MG63 (cell line): ENCODE measurements around the gene CNDP2. TPM values are rescaled to one million over a fixed set of nuclear protein-coding genes. Genes with fewer than 3 reads are reported as not detected.
"Not testable (repeated sequence)": the region's sequence is repeated elsewhere in the genome, so short reads cannot be mapped to it uniquely, and the experiment has no call there.

Source experiments
- DNase-seq: peaks from one replicate; pipeline ENCODE4 v3.0.0-alpha.2; 2020
- H3K27me3 ChIP-seq: fragments of 250-450 bp; sonication (Bioruptor Pico); 2 replicates; pipeline ENCODE4 v1.5.1; 2020; ENCODE audit warnings: mild to moderate bottlenecking, moderate library complexity
- H3K36me3 ChIP-seq: fragments of 250-450 bp; sonication (Bioruptor Pico); 2 replicates; pipeline ENCODE4 v1.5.1; 2020; ENCODE audit warnings: mild to moderate bottlenecking, moderate library complexity
- H3K4me3 ChIP-seq: fragments of 250-450 bp; sonication (Bioruptor Pico); 2 replicates; pipeline ENCODE4 v1.5.1; 2020; ENCODE audit warnings: mild to moderate bottlenecking, moderate library complexity
- H3K9me3 ChIP-seq: fragments of 250-450 bp; sonication (Bioruptor Pico); 2 replicates; pipeline ENCODE4 v1.5.1; 2020; ENCODE audit warnings: mild to moderate bottlenecking, moderate library complexity
- total RNA-seq: library from RNA; depleted of rRNA; stranded (reverse); fragments of >200 nt; shearing (Covaris generic); gene quantifications from 2 replicates; pipeline ENCODE4 v1.2.3, GENCODE V29; 2014; ENCODE audit warnings: low replicate concordance

CNDP2 gene
- total RNA-seq, 1 experiment from 2014 or later = 38.8 TPM

DNA sequence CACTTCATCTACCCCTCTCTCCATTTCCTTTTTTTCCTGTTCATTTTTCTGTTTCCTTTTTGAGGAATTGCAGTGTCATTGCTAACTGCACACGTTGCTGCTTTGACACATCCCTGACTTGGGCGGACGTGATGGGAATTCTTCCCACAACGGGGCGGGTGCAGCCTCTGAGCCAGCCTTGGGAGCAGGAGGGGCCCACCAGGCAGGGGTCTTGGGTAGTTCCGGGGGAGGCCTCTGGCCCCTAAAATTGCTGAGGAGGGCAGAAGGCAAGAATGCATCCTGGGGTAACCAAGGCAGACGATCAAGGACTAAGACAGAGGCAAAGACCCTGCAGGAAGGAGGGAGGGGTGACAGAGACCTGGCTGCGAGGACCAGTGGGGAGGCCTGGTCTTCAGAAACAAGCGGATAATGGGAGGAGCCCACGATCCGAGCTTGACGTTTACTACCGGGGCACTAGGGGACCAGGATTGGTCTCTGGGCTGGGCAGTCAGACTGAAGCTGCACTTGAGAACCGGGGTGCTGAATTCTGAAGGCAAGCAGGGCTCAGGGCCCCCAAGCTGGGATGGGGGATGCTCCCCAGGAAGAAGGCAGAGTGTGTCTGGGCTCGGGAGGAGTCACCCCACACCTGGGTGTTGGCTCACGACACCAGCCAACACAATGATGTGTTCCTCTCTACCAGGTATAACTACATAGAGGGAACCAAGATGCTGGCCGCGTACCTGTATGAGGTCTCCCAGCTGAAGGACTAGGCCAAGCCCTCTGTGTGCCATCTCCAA lies 23.3 kb downstream of the CNDP2 start:
- H3K27me3 ChIP-seq = no peaks in the 10 kb centered on the region
- no peak overlapping the region for H3K4me3 ChIP-seq
- H3K9me3 ChIP-seq = no peaks in the 10 kb centered on the region
- DNase-seq = no peak
- peaks cover 12% of the 10 kb centered on the region for H3K36me3 ChIP-seq

DNA sequence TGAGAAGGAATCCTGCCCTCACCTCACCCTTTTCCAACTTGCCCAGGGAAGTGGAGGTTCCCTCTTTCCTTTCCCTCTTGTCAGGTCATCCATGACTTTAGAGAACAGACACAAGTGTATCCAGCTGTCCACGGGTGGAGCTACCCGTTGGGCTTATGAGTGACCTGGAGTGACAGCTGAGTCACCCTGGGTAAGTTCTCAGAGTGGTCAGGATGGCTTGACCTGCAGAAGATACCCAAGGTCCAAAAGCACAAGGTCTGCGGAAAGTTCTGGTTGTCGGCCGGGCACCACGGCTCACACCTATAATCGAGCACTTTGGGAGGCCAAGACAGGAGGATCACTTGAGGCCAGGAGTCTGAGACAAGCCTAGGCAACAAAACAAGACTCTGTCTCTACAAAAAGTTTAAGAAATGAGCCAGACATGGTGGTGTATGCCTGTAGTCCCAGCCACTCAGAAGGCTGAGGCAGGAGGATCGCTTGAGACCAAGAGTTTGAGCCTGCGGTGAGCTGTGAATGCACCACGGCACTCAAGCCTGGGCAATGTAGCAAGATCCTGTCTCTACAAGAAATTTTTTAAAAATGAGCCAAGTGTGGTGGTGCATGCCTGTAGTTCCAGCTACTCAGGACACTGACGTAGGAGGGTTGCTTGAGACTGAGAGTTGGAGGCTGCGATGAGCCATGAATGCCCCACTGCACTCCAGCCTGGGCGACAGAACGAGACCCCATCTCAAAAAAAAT lies 24.1 kb downstream of the CNDP2 start:
- no peak overlapping the region for H3K4me3 ChIP-seq
- no peaks in the 10 kb centered on the region for H3K27me3 ChIP-seq
- no peak for DNase-seq
- no peaks in the 10 kb centered on the region for H3K9me3 ChIP-seq
- peaks cover 12% of the 10 kb centered on the region for H3K36me3 ChIP-seq

DNA sequence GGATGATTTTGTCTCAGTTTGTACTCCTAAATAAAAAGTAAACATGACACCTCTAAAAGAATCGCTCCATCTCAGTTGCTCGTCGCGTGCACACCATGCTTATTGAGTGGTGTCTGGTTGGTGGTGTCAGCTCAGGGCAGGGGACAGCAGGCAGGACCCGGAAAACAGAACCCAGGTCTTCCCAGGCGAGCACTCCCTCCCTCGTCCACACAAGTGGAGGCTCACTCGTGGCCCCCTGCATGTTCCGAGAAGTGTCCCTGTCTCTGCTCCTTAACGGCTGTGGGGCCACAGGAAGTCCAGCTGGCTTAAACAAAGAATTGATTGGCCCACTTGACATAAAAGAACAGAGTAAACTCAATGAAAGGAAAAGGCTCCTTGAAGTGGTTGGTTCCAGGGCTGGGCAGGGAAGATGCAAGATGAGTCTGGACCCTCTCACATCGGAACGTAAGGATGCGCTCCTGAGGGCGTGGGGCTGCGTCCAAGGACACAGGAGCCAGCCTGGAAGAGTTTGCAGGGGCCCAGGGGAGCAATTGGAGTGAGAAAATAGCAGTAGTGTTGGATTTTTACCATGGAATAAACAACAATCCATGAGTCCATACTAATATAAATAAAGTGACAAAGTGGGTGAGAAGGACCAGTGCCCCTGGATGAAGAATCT lies 25.0 kb downstream of the CNDP2 start:
- H3K9me3 ChIP-seq = no peaks in the 10 kb centered on the region
- DNase-seq = no peak
- no peaks in the 10 kb centered on the region for H3K27me3 ChIP-seq
- peaks cover 12% of the 10 kb centered on the region for H3K36me3 ChIP-seq
- H3K4me3 ChIP-seq = no peak overlapping the region

DNA sequence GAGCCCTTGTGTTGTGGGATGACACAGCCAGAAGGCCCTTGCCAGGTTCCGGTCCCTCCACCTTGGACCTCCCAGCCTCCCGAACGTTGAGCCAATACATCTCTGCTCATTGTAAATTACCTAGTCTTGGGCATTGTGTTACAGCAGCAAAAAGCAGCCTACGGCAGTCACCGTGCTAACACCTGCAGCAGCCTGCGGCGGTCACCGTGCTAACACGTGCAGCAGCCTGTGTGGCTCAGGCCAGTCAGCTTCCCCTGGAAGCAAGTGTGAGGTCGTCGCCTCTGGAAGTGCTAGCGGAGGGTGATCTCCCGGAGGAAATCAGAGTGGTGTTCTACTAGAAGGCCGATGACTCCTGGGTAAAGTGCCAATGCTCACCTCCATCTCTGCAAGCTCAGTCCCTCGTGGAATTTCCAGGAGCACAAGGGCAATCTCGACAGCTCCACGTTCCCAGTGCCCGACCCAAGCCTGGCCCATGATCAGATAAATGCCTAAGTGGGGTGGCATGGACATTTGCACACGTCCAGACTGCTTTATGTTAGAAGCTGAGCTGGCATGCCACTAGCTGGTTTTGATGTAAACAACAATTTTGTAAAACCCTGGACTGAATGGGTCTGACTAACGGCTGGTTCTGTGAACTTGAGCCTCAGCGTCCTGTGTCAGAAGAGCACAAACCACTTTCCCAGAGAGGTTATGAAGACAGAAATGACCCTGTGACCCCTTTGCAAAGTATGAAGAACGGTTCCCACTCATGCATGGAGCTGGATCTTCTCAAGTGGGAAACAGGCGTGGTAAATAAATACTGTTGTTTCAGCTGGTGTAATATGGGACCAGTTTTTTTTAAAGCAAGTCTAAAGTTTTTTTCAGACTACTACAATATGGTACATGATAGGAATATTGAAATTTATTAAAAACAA lies 26.7 kb downstream of the CNDP2 start:
- DNase-seq = no peak
- no peaks in the 10 kb centered on the region for H3K27me3 ChIP-seq
- no peaks in the 10 kb centered on the region for H3K9me3 ChIP-seq
- H3K36me3 ChIP-seq = peaks cover 12% of the 10 kb centered on the region
- H3K4me3 ChIP-seq = no peak overlapping the region

DNA sequence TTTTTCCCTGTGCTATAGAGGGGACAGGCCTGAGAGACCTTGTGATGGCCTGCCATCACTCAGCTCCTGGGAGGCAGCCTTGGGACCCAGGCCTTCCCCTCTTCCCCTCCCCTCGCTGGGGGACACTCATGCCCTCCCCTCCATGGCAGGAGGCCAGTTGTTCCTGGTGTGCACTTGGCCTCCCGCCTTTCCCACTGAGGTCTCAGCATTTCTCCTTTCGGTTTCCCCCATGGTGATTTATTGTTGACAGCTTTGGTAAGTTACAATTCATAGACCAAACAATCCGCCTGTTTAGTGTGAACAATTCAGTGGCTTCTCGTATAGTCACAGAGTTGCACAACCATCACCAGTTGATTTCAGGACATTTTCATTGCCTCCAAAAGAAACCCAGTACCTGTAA lies 27.9 kb downstream of the CNDP2 start:
- DNase-seq = no peak
- Histone ChIP-seq H3K9me3 (no peaks in the 10 kb centered on the region), H3K4me3 (no peak overlapping the region)

DNA sequence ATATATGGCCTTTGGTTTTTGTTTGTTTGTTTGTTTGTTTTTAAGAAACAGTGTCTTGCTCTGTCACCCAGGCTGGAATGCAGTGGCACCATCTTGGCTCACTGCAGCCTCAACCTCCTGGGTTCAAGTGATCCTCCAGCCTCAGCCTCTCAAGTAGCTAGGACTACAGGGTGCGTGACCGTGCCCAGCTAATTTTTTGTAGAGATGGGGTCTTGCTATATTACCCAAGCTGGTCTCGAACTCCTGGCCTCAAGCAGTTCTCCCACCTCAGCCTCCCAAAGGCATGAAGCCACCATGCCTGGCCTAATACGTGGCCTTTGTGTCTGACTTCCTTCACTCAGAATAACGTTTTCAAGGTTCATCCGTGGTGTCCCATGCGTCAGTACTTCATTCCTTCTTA lies 28.8 kb downstream of the CNDP2 start:
- H3K36me3 ChIP-seq, H3K9me3 ChIP-seq, DNase-seq, H3K4me3 ChIP-seq, H3K27me3 ChIP-seq: not testable (repeated sequence)

More for the DNA sequence above, 27.9 kb downstream of the CNDP2 start:
- H3K36me3 ChIP-seq = peaks cover 11% of the 10 kb centered on the region
- no peaks in the 10 kb centered on the region for H3K27me3 ChIP-seq

DNA sequence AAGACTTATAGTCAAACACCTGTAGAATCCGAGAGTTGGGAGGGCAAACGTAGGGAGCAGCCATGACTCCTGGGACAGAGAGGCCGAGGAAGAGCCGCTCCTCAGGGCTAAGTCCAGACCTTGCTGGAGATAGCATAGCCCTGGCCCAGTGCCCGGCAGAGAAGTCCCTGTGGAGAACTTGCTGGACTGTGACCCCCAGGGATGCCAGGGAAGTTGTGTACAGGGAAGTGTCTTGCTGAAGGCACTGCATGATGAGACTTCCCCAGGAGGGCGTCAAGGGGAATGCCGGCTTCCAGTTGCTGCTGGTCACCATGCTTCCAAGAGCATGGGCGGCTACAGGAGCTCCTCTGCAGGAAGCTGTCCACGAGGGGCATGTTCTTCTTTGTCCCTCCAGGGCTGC lies 29.6 kb downstream of the CNDP2 start:
- Histone ChIP-seq H3K4me3 (no peak overlapping the region), H3K36me3 (no peaks in the 10 kb centered on the region), H3K27me3 (no peaks in the 10 kb centered on the region), H3K9me3 (no peaks in the 10 kb centered on the region)
- DNase-seq = no peak

DNA sequence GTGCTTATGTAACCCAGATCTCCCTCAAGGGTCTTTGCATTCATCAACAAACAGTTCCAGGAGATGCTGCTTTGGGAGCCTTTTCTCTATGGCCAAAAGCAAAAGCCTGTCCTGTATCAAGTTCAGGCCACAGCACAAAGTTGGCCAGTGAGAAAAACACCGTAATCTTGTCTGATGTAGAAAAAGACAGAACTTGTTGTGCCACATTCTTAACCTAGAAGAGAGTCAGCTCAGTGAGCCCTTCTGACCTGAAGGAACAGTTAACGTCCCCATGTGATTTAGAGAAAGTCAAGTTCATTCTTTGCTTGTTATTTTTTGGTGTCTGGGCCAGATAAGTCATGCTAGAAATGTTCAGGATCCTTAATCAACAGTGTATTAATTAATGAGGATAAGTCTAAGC lies 30.3 kb downstream of the CNDP2 start:
- H3K4me3 ChIP-seq = no peak overlapping the region
- no peak for DNase-seq
- no peaks in the 10 kb centered on the region for H3K36me3 ChIP-seq
- no peaks in the 10 kb centered on the region for H3K9me3 ChIP-seq
- no peaks in the 10 kb centered on the region for H3K27me3 ChIP-seq

DNA sequence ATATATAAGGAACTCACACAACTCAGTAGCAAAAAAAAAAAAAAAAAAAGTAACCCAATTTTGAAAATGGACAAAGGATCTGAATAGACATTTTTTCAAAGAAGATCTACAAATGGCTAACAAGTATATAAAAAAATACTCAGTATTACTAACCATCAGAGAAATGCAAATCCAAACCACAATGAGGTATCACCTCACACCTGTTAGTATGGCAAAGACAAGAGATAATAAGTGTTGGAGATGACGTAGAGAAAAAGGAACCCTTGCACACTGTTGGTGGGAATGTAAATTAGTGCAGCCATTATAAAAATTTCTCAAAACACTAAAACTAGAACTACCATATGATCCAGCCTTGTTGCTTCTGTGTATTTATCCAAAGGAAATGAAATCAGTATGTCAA lies 32.3 kb downstream of the CNDP2 start:
- no peaks in the 10 kb centered on the region for H3K9me3 ChIP-seq
- no peak for DNase-seq
- H3K36me3 ChIP-seq = no peaks in the 10 kb centered on the region
- H3K4me3 ChIP-seq = no peak overlapping the region
- H3K27me3 ChIP-seq = no peaks in the 10 kb centered on the region

DNA sequence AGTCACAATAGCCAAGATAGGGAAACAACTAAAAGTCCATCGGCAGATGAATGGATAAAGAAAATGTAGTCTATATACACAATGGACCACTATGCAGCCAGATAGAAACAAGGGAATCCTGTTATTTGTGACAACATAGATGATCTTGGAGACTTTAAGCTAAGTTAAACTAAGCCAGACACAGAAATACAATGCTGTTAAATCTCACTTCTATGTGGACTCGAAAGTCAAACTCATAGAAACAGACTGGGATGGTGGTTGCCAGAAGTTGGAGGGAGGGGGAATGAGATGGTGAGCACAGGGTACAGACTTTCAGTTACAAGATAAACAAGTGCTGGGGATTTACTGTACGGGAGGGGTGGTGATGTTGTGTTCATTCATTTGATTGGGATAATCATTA lies 32.8 kb downstream of the CNDP2 start:
- no peak for DNase-seq
- Histone ChIP-seq H3K27me3 (no peaks in the 10 kb centered on the region), H3K36me3 (no peaks in the 10 kb centered on the region), H3K9me3 (no peaks in the 10 kb centered on the region), H3K4me3 (no peak overlapping the region)

DNA sequence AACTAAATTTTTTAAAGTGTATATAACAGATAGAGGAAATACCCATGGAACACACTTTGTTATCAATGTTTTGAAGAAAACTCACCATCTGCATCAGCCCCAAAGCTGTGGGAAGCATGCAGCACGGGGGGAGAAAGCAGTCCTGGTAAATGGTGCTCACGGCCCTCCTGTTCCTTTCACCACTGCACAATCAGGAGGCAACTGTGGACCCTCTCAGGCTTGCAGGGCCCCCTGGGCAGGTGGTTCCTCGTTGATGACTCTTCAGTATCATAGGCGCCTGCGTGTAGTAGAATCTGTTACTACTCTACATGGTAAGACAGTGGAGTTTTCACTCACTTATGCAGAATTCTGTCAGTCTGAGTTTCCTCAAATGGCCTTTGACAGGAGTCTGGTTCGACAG lies 33.2 kb downstream of the CNDP2 start:
- H3K4me3 ChIP-seq = no peak overlapping the region
- no peaks in the 10 kb centered on the region for H3K27me3 ChIP-seq
- DNase-seq = no peak
- H3K9me3 ChIP-seq = no peaks in the 10 kb centered on the region
- H3K36me3 ChIP-seq = no peaks in the 10 kb centered on the region

DNA sequence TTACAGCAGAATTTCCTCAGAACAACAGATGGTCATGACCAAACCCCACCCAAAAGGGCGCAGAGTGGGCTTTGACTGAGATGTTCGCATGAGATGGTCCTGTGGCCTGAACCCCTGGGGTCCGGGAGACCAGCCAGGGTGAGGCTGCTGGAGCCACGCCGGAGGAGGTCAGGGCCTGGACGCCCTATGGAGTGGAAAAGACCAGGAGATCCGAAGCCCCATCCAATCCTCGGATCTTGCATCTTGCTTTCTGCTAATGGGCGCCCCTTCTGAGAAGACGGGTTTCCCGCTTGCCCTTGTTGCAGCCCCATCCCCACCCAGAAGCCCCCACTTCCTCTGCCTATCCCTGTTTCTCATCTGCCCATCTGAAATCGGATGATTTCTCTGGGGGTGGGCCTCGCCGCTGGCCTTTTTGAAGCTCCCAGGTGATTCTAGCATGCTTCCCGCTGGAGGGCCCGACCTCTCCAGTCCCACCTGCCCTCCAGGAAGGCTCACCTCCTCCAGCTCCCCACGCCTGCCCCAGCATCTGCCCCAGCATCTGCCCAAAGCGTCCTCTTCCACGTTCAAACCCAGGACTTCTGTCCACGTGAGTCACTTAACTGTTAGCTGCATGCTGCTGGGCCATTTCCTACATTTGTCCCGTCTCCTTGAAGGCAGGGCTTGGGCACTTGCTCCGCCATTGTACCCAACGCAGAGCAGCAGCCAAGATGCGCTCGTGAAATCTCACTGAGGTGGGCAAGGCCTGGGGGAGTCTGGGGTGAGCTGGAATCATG lies 33.8 kb downstream of the CNDP2 start:
- no peak for DNase-seq
- Histone ChIP-seq H3K27me3 (no peaks in the 10 kb centered on the region), H3K9me3 (no peaks in the 10 kb centered on the region), H3K4me3 (no peak overlapping the region), H3K36me3 (no peaks in the 10 kb centered on the region)

DNA sequence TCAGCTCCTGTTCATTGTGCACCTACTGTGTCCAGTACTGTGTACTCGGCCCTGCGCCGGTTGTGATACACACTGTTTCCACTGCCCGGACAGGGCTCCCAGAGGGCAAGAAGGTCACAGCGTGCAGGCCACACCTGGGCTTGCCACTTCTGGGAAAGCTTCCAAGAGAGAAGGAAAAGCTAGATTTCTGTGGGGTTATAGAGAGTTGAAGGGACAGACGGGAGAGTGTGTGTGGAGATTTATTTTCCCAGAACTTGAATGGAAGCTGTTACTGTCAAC lies 34.4 kb downstream of the CNDP2 start:
- Histone ChIP-seq H3K9me3 (no peaks in the 10 kb centered on the region), H3K36me3 (no peaks in the 10 kb centered on the region), H3K27me3 (no peaks in the 10 kb centered on the region), H3K4me3 (no peak overlapping the region)
- no peak for DNase-seq

DNA sequence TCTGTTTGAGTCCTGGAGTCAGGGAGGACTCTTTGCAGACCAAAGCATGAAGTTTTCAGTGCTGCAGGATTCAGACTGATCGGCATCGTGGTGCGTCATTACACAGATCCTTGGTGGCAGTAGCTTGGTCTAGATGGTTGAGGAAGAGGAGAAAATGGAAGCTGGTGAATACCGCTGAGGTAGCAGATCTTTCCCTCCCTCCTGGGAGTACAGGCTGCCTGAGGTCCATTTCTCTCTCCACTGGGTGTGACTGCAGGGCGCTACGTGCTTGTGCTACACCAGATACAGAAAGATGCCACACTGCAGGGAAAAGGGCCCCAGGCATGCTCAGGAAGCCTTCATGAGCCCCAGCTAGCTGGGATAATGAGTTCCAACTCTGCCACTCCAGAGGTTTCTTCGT lies 34.9 kb downstream of the CNDP2 start:
- Histone ChIP-seq H3K4me3 (no peak overlapping the region), H3K36me3 (no peaks in the 10 kb centered on the region), H3K27me3 (no peaks in the 10 kb centered on the region), H3K9me3 (no peaks in the 10 kb centered on the region)
- DNase-seq = no peak

DNA sequence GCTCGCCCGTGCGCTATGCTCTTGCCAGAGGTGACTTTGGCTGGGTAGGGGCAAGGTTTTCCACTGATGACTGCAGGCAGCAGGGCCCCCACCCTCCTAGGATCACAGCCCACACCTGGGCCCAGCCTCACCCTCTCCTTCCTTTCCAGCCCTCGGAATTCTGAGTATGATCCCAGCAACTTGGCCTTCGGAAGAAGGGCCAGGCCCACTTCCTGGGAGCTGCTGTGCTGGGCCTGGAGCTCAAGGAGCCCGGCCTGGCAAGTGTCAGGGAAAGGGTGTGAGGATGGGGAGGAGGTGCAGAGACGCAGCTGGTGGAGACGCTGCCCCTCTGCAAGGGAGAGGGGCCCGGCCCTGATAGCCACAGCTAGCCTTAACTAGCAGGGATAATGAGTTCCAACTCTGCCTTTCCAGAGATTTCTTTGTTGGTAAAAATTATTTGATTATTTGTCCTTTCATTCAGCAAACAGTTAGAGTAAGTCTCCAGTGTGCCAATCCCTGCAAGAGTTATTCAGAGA lies 36.4 kb downstream of the CNDP2 start:
- Histone ChIP-seq H3K4me3 (no peak overlapping the region), H3K9me3 (no peaks in the 10 kb centered on the region), H3K36me3 (no peaks in the 10 kb centered on the region), H3K27me3 (no peaks in the 10 kb centered on the region)
- no peak for DNase-seq

DNA sequence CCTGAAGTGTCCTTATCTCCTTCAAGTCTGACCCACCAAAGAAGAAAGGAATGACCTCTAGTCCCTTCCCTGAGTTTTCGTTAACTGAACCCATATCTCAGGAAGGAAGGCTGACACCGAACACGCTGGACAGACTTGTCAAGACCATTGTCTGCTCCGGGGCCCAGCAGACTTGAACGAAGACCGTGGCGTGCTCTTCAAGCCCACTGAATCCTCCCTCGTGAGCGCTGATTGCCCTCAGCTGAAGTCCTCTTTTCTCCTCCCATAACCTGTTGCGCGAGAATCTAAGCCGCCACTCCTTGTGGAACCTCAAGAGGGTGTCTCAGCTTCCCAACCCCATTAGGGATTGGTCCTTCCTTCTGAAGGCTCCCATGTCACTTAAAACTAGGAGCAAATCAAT lies 37.5 kb downstream of the CNDP2 start:
- DNase-seq = no peak
- Histone ChIP-seq H3K27me3 (no peaks in the 10 kb centered on the region), H3K9me3 (no peaks in the 10 kb centered on the region), H3K4me3 (no peak overlapping the region), H3K36me3 (no peaks in the 10 kb centered on the region)
